ENCODE data around the gene ASTN2.

ASTN2 gene

GRCh38 chr9:116572095-116572748 is 842.6 kb downstream of the ASTN2 start:
- DNase-seq (ENCODE audit: extremely low read depth, insufficient read length): peak; percentile 32
- Histone ChIP-seq H3K36me3 (ENCODE audit: control insufficient read depth, insufficient read depth, low read length) (no peaks in the 10 kb centered on the region), H3K4me3 (replicated peaks; ENCODE audit: low read depth, low read length) (no peak overlapping the region), H3K27me3 (replicated peaks; ENCODE audit: control insufficient read depth, insufficient read depth, low read length) (no peaks in the 10 kb centered on the region)
- peak; percentile 88 for TF ChIP-seq CTCF (IDR thresholded peaks at IDR 0.05; ENCODE audit: insufficient read depth, low read length, poor library complexity, severe bottlenecking)

GRCh38 chr9:116569111-116569510 is 845.7 kb downstream of the ASTN2 start:
- no peak for DNase-seq (ENCODE audit: extremely low read depth, insufficient read length)
- TF ChIP-seq CTCF (IDR thresholded peaks at IDR 0.05; ENCODE audit: insufficient read depth, low read length, poor library complexity, severe bottlenecking): no peak
- H3K4me3 ChIP-seq (replicated peaks; ENCODE audit: low read depth, low read length): no peak overlapping the region
- H3K27me3 ChIP-seq (replicated peaks; ENCODE audit: control insufficient read depth, insufficient read depth, low read length): no peaks in the 10 kb centered on the region
- H3K36me3 ChIP-seq (ENCODE audit: control insufficient read depth, insufficient read depth, low read length): no peaks in the 10 kb centered on the region

GRCh38 chr9:116566677-116567488 is 848.0 kb downstream of the ASTN2 start:
- no peak for DNase-seq (ENCODE audit: extremely low read depth, insufficient read length)
- Histone ChIP-seq H3K27me3 (replicated peaks; ENCODE audit: control insufficient read depth, insufficient read depth, low read length) (no peaks in the 10 kb centered on the region), H3K36me3 (ENCODE audit: control insufficient read depth, insufficient read depth, low read length) (no peaks in the 10 kb centered on the region), H3K4me3 (replicated peaks; ENCODE audit: low read depth, low read length) (no peak overlapping the region)
- no peak for TF ChIP-seq CTCF (IDR thresholded peaks at IDR 0.05; ENCODE audit: insufficient read depth, low read length, poor library complexity, severe bottlenecking)

GRCh38 chr9:116565986-116566385 is 848.9 kb downstream of the ASTN2 start:
- no peak overlapping the region for H3K4me3 ChIP-seq (replicated peaks; ENCODE audit: low read depth, low read length)
- no peak for DNase-seq (ENCODE audit: extremely low read depth, insufficient read length)
- H3K27me3 ChIP-seq (replicated peaks; ENCODE audit: control insufficient read depth, insufficient read depth, low read length): no peaks in the 10 kb centered on the region
- TF ChIP-seq CTCF (IDR thresholded peaks at IDR 0.05; ENCODE audit: insufficient read depth, low read length, poor library complexity, severe bottlenecking): no peak
- no peaks in the 10 kb centered on the region for H3K36me3 ChIP-seq (ENCODE audit: control insufficient read depth, insufficient read depth, low read length)

GRCh38 chr9:116564266-116564793 is 850.5 kb downstream of the ASTN2 start:
- no peak for DNase-seq (ENCODE audit: extremely low read depth, insufficient read length)
- no peak overlapping the region for H3K4me3 ChIP-seq (replicated peaks; ENCODE audit: low read depth, low read length)
- TF ChIP-seq CTCF (IDR thresholded peaks at IDR 0.05; ENCODE audit: insufficient read depth, low read length, poor library complexity, severe bottlenecking): no peak
- H3K27me3 ChIP-seq (replicated peaks; ENCODE audit: control insufficient read depth, insufficient read depth, low read length): no peaks in the 10 kb centered on the region
- no peaks in the 10 kb centered on the region for H3K36me3 ChIP-seq (ENCODE audit: control insufficient read depth, insufficient read depth, low read length)

Data from GM06990 (cell line).